Gastroesophageal sphincter (tissue), 4 donors: Measurements from ENCODE around the gene SFT2D2. TPM values are rescaled to one million over a fixed set of nuclear protein-coding genes. Genes with fewer than 3 reads are reported as not detected.
"Not testable (repeated sequence)": the region's sequence is repeated elsewhere in the genome, so short reads cannot be mapped to it uniquely, and the experiment has no call there.

Experiments
- ATAC-seq: fragments of 150-250 bp; one replicate; pipeline ENCODE4 v1.9.1; 2016; ENCODE audit warnings: mild to moderate bottlenecking, moderate library complexity
- H3K27ac ChIP-seq, 4 donors: fragments of 200-600 bp; sonication (generic) in 3 of 4; 1 replicate in 3 of 4; 2 replicates in 1 of 4; pipeline ENCODE4 v1.5.1; 2016 to 2019
- H3K27me3 ChIP-seq: fragments of 200-600 bp; sonication (generic); one replicate; pipeline ENCODE4 v1.5.1; 2019
- H3K36me3 ChIP-seq, 2 donors: fragments of 200-600 bp; sonication (generic); one replicate each; pipeline ENCODE4 v1.5.1; 2019; ENCODE audit warnings: control low read depth in 1 of 2
- H3K4me1 ChIP-seq, 3 donors: fragments of 200-600 bp; sonication (generic); 1 replicate in 2 of 3; 2 replicates in 1 of 3; pipeline ENCODE4 v1.5.1; 2016 to 2019; ENCODE audit warnings: control low read depth in 2 of 3
- H3K4me3 ChIP-seq, 2 donors: fragments of 200-600 bp; sonication (generic); one replicate each; pipeline ENCODE4 v1.5.1; 2019; ENCODE audit warnings: mild to moderate bottlenecking in 1 of 2, moderate library complexity in 1 of 2
- H3K9me3 ChIP-seq, 3 donors: fragments of 200-600 bp; sonication (generic); one replicate each; pipeline ENCODE4 v1.5.1; 2017 to 2019; ENCODE audit warnings: control low read depth in 2 of 3
- CTCF ChIP-seq, 4 experiments: fragments of 200-600 bp in 2 of 4; fragments of 450-650 bp in 2 of 4; sonication (generic) in 1 of 4; IDR thresholded peaks; one replicate each; pipeline ENCODE4 v1.5.1; 2017 to 2019; ENCODE audit warnings: antibody characterized with exemption in 4 of 4, mild to moderate bottlenecking in 2 of 4, moderate library complexity in 2 of 4
- EP300 ChIP-seq: sonication (generic); formaldehyde crosslinking; IDR thresholded peaks from one replicate; pipeline ENCODE4 v1.6.1; 2017; ENCODE audit warnings: antibody characterized with exemption, mild to moderate bottlenecking
- POLR2A ChIP-seq, 2 donors: fragments of 450-650 bp; IDR thresholded peaks; one replicate each; pipeline ENCODE4 v1.6.1; 2017; ENCODE audit warnings: antibody characterized with exemption in 2 of 2, mild to moderate bottlenecking in 2 of 2, moderate library complexity in 1 of 2
- POLR2AphosphoS5 ChIP-seq: sonication (generic); formaldehyde crosslinking; IDR thresholded peaks from one replicate; pipeline ENCODE4 v1.6.1; 2017; ENCODE audit warnings: antibody characterized with exemption
- whole genome bisulfite sequencing, 2 donors: methylation state at CpG; one replicate each; pipeline ENCODE4 v1.1.5; 2018; ENCODE audit warnings: low coverage in 1 of 2; 5-methylcytosine and 5-hydroxymethylcytosine counted together
- total RNA-seq, 4 donors: library from RNA; depleted of rRNA; stranded (reverse); fragments of >200 nt; gene quantifications; one replicate each; pipeline ENCODE4 v1.1.0, GENCODE V29; 2016

Gene SFT2D2
- total RNA-seq, 4 donors from 2014 or later = 35.0 to 37.1 (median 36.6) TPM

GRCh38 chr1:168180148-168180524, 45.7 kb upstream of the SFT2D2 start:
- TF ChIP-seq POLR2AphosphoS5 = no peak
- no peak for TF ChIP-seq POLR2A (IDR thresholded peaks at IDR 0.05)
- TF ChIP-seq CTCF (IDR thresholded peaks at IDR 0.05) = no peak
- TF ChIP-seq EP300 = no peak
- H3K4me3 ChIP-seq = peak overlapping the region; percentile 59 to 66
- H3K27me3 ChIP-seq = no peaks in the 10 kb centered on the region
- peaks cover 0 to 16% (median 3%) of the 10 kb centered on the region in 3 donors for H3K4me1 ChIP-seq
- H3K27ac ChIP-seq = peak overlapping the region; percentile 55 to 96 (median 89)
- ATAC-seq = no peak
- 20 to 28% methylated on average over 2 of the region's 2 CpGs for WGBS, 2 donors
- H3K9me3 ChIP-seq = no peaks in the 10 kb centered on the region
- peaks cover 0 to 7% of the 10 kb centered on the region in 2 donors for H3K36me3 ChIP-seq

GRCh38 chr1:168181063-168181720, 44.6 kb upstream of the SFT2D2 start:
- H3K27ac ChIP-seq, H3K4me3 ChIP-seq, ATAC-seq, H3K27me3 ChIP-seq, H3K9me3 ChIP-seq: not testable (repeated sequence)
- 88 to 93% methylated on average over 12 of the region's 15 CpGs for WGBS, 2 donors
- H3K36me3 ChIP-seq = peaks cover 0 to 16% of the 10 kb centered on the region in 2 donors
- H3K4me1 ChIP-seq = peaks cover 0 to 16% (median 3%) of the 10 kb centered on the region in 3 donors

GRCh38 chr1:168187177-168187576, 38.6 kb upstream of the SFT2D2 start:
- no peaks in the 10 kb centered on the region for H3K27me3 ChIP-seq
- H3K4me3 ChIP-seq = no peak overlapping the region
- peaks cover 0 to 74% of the 10 kb centered on the region in 2 donors for H3K36me3 ChIP-seq
- H3K9me3 ChIP-seq = no peaks in the 10 kb centered on the region
- TF ChIP-seq POLR2A (IDR thresholded peaks at IDR 0.05) (no peak), CTCF (IDR thresholded peaks at IDR 0.05) (no peak), EP300 (no peak), POLR2AphosphoS5 (no peak)
- H3K4me1 ChIP-seq = no peaks in the 10 kb centered on the region
- ATAC-seq = no peak
- H3K27ac ChIP-seq = no peak overlapping the region

GRCh38 chr1:168190403-168190802, 35.4 kb upstream of the SFT2D2 start:
- TF ChIP-seq CTCF (IDR thresholded peaks at IDR 0.05) (no peak), EP300 (no peak), POLR2A (IDR thresholded peaks at IDR 0.05) (no peak), POLR2AphosphoS5 (no peak)
- ATAC-seq = no peak
- 69 to 85% methylated on average over 2 of the region's 2 CpGs for WGBS, 2 donors

GRCh38 chr1:168195199-168196135, 30.3 kb upstream of the SFT2D2 start:
- H3K27ac ChIP-seq = no peak overlapping the region
- 92 to 100% methylated on average over 3 to 4 of the region's 4 CpGs for WGBS, 2 donors
- H3K4me1 ChIP-seq = no peaks in the 10 kb centered on the region
- H3K9me3 ChIP-seq = no peaks in the 10 kb centered on the region
- ATAC-seq = no peak
- no peak overlapping the region for H3K4me3 ChIP-seq
- no peaks in the 10 kb centered on the region for H3K27me3 ChIP-seq
- TF ChIP-seq POLR2AphosphoS5 (no peak), CTCF (IDR thresholded peaks at IDR 0.05) (no peak), EP300 (no peak), POLR2A (IDR thresholded peaks at IDR 0.05) (no peak)
- H3K36me3 ChIP-seq = peaks cover 0 to 89% of the 10 kb centered on the region in 2 donors

More at GRCh38 chr1:168190403-168190802, 35.4 kb upstream of the SFT2D2 start:
- H3K36me3 ChIP-seq = peaks cover 0 to 94% of the 10 kb centered on the region in 2 donors
- no peak overlapping the region for H3K27ac ChIP-seq
- no peak overlapping the region for H3K4me3 ChIP-seq
- H3K4me1 ChIP-seq = no peaks in the 10 kb centered on the region
- H3K9me3 ChIP-seq = no peaks in the 10 kb centered on the region
- no peaks in the 10 kb centered on the region for H3K27me3 ChIP-seq
